VCaP (cell line): Measurements from ENCODE around the gene DISC1.

Experiments
- H3K27ac ChIP-seq: fragments of 450-650 bp; 2 replicates; pipeline ENCODE4 v1.5.1; 2017
- TF ChIP-seq, protein P1 (sequence below): fragments of 450-650 bp; conservative IDR thresholded peaks from 2 replicates; pipeline ENCODE4 v1.5.1; 2017; ENCODE audit warnings: mild to moderate bottlenecking, moderate library complexity

The DISC1 gene

DNA sequence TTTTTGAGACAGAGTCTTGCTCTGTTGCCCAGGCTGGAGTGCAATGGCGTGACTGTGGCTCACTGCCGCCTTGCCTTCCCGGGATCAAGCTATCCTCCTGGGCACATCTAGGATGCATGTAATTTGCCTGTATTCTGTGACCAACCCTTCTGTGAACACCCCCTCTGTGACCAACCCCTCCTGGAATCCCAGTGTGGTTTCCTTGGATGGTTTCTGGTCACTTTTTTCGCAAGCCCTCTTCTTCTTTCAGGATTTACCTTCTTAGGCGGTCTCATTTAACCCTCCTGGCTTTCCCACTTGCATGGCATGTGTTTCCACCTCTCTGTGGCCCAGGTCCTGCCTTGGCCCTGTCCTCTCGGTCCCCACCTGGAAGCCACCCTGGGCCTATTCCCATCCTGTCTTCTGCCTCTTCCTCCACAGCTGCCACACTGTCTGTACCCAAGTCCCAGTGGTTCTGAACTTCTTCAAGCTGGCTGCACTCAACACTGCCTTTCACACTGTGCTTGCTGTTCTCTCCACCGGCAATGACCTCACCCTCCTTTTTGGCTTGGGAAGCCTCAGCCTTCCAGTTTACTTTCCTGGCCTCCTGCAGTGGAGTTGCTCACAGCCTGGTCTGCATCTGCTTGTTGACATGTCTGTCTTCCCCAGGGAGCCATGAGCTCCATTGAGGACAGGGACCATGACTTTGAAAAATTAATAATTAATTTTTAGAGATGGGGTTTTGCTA lies 57.0 kb downstream of the DISC1 start:
- TF ChIP-seq, protein P1, sequence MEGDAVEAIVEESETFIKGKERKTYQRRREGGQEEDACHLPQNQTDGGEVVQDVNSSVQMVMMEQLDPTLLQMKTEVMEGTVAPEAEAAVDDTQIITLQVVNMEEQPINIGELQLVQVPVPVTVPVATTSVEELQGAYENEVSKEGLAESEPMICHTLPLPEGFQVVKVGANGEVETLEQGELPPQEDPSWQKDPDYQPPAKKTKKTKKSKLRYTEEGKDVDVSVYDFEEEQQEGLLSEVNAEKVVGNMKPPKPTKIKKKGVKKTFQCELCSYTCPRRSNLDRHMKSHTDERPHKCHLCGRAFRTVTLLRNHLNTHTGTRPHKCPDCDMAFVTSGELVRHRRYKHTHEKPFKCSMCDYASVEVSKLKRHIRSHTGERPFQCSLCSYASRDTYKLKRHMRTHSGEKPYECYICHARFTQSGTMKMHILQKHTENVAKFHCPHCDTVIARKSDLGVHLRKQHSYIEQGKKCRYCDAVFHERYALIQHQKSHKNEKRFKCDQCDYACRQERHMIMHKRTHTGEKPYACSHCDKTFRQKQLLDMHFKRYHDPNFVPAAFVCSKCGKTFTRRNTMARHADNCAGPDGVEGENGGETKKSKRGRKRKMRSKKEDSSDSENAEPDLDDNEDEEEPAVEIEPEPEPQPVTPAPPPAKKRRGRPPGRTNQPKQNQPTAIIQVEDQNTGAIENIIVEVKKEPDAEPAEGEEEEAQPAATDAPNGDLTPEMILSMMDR = no peak
- H3K27ac ChIP-seq = peak overlapping the region; percentile 99

DNA sequence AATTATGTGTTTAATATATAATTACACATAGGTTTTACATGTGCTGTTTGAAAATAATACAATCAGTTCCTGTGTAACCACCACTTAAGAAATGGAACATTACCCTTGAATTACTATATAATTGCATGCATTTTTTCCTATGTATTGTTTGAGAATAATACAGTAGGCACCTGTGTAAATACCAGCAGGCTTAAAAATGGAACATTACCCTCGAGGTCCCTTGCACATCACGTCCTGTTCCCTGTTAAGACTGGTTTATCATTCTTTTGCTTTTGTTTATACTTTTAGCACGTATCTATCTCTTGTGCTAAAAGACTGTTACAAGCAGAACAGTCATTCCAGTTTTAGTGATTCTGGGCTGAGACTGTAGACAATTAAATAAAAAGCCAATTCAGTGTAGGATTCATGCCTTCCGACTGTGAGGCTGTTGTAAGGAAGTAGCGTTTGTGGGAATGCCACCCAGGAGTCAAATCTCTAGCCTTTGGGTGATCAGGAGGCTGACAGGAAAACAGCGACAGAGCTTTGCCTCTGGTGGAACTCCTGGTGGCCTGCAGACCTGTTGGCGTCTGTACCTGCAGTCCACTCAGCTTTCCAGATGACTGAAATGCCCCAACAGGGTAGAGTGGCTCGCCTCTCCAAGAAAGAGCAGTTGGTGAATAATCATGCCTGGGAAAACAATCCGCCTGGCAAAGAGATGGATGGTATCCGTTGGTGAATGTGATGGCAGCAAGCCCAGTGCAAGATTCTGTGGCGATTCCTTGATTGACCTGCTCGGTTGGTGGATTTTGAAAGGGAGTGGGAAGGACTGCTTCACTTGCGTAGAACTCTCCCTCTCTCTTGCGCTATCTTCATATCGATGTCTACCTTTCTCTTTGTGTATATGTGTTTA lies 58.0 kb downstream of the DISC1 start:
- peak overlapping the region; percentile 99 for H3K27ac ChIP-seq

GRCh38 chr1:231686384-231686783 lies 59.8 kb downstream of the DISC1 start:
- TF ChIP-seq, protein P1 = no peak
- H3K27ac ChIP-seq = peak overlapping the region; percentile 99

More for the DNA sequence above, 58.0 kb downstream of the DISC1 start:
- TF ChIP-seq, protein P1 = no peak

DNA sequence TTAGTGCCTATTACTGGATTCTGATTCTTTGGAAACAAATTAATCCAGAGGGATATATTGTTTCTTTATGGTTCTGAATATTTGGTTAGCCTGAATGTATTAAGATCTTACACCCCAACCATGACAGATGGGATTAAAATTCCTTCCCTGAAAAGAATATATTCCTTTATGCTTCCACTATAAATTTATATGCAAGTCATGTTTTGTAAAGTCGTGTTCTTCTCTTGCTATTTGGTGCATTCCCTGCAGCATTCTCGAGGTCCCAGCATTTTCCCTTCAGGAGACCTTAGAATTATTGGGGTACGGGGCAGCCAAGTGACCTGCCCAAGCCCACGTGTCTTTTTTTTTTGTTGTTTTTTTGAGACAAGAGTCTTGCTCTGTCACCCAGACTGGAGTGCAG lies 62.4 kb downstream of the DISC1 start:
- no peak overlapping the region for H3K27ac ChIP-seq
- TF ChIP-seq, protein P1 = no peak

DNA sequence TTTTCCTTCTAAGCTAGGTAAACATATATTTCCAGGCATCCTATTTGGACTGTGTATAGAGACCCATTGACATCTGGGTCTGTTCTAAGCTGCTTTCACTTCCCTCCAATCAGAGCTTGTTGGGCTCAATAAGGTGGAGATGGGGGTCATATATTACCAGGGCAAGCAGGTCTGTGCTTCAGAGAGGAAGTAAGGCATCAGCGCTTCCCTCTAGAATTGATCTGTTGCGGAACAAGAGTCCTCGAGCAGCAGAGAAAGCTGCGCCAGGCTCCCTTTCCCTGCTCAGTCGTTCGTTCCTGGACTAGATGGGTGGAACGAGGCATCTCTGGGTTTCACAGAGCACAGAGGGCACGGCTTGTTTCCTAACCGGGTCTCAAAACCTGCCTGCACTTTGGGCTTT lies 63.5 kb downstream of the DISC1 start:
- no peak overlapping the region for H3K27ac ChIP-seq
- TF ChIP-seq, protein P1 = no peak

- no peak overlapping the region for H3K27ac ChIP-seq
- TF ChIP-seq, protein P1 = no peak
These were observed 65.1 kb downstream of the DISC1 start for GRCh38 chr1:231691618-231692259.

DNA sequence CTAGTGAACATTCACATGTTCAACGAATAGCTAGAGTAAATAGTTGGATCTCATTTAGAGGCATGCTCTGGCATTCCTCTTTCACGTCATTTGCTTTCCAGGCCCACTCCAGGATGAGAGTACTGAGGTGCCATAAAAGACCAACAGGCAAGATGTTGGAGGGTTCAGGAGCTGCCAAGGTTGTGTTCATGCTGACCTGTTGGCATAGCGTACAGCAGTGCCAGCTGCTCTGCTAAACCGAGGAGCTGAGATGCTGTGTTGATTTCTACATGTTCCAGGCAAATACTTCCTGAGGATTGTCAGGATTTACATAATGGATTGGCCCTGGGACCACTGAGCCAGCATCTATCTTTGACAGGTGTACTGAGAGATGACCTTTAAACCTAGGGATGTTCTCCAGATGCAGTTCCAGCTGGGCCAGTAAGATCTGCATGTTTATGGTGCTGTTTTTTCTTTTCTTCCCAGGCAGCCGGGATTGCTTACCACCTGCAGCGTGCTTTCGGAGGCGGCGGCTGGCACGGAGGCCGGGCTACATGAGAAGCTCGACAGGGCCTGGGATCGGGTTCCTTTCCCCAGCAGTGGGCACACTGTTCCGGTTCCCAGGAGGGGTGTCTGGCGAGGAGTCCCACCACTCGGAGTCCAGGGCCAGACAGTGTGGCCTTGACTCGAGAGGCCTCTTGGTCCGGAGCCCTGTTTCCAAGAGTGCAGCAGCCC lies 66.9 kb downstream of the DISC1 start:
- no peak overlapping the region for H3K27ac ChIP-seq
- TF ChIP-seq, protein P1 = no peak
